Epithelial cell of esophagus (primary cell): ENCODE measurements around the gene ACP4.
"Not testable (repeated sequence)": the region's sequence is repeated elsewhere in the genome, so short reads cannot be mapped to it uniquely, and the experiment has no call there.

Source experiments
- DNase-seq: peaks from one replicate; pipeline ENCODE4 v3.0.0; 2010; ENCODE audit warnings: low read depth
- H3K4me3 ChIP-seq: 2 replicates; pipeline ENCODE4 v1.5.1; 2011; ENCODE audit warnings: mild to moderate bottlenecking, low read length, control low read depth
- TF ChIP-seq, protein P1 (sequence below): IDR thresholded peaks from 2 replicates; pipeline ENCODE4 v1.5.1; 2011; ENCODE audit warnings: low read depth, mild to moderate bottlenecking, low read length, control low read depth, inconsistent platforms; ENCODE audit not compliant: insufficient read depth; ENCODE audit errors: missing control alignments

The ACP4 gene, protein sequence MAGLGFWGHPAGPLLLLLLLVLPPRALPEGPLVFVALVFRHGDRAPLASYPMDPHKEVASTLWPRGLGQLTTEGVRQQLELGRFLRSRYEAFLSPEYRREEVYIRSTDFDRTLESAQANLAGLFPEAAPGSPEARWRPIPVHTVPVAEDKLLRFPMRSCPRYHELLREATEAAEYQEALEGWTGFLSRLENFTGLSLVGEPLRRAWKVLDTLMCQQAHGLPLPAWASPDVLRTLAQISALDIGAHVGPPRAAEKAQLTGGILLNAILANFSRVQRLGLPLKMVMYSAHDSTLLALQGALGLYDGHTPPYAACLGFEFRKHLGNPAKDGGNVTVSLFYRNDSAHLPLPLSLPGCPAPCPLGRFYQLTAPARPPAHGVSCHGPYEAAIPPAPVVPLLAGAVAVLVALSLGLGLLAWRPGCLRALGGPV

DNA sequence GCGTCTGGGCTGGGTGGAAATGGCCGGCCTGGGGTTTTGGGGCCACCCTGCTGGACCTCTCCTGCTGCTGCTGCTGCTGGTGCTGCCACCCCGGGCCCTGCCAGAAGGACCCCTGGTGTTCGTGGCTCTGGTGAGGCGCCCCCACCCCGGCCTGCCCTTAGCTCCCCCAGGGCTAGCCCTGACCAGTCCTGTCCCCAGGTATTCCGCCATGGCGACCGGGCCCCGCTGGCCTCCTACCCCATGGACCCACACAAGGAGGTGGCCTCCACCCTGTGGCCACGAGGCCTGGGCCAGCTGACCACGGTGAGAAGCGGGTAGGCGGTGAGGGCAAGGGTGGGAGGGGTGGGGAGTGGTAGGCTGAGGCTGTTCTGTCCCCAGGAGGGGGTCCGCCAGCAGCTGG lies at the start of gene ACP4:
Gene ACP4 (plus strand): TSS at position 20 of the 400 bp plus-strand sequence. CDS start 0 bp downstream, at position 20.
- no peak for DNase-seq
- no peak within 1 kb of the TSS for H3K4me3 ChIP-seq
- TF ChIP-seq, protein P1, sequence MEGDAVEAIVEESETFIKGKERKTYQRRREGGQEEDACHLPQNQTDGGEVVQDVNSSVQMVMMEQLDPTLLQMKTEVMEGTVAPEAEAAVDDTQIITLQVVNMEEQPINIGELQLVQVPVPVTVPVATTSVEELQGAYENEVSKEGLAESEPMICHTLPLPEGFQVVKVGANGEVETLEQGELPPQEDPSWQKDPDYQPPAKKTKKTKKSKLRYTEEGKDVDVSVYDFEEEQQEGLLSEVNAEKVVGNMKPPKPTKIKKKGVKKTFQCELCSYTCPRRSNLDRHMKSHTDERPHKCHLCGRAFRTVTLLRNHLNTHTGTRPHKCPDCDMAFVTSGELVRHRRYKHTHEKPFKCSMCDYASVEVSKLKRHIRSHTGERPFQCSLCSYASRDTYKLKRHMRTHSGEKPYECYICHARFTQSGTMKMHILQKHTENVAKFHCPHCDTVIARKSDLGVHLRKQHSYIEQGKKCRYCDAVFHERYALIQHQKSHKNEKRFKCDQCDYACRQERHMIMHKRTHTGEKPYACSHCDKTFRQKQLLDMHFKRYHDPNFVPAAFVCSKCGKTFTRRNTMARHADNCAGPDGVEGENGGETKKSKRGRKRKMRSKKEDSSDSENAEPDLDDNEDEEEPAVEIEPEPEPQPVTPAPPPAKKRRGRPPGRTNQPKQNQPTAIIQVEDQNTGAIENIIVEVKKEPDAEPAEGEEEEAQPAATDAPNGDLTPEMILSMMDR = no peak

DNA sequence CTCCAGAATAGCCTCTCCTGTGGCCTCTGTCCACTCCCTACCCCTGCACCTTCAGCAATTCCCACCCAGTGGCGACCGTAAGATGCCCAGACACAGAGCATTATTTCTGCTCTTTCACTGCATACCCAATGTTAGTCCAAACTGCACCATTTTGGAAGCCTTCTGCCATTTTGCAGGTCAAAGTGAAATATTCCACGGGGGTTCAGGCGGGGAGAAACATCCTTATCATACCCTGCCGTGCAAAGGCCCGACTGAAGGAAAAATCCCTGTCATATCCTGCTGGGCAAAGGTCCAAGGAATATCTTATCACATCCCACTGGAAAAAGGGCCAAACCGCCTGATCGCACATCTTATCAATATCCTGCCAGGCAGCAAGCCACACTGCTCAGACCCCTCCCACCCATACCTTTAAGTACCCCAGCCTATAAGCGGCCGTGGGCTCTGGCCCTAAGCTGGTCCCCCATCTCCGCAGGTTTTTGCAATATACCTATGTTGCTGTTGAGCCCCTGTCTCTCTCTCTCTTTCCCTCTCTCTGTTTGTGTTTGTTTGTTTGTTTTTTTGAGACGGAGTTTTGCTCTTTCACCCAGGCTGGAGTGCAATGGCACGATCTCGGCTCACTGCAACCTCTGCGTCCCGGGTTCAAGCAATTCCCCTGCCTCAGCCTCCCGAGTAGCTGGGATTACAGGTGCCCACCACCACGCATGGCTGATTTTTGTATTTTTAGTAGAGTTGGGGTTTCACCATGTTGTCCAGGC lies 48.9 kb upstream of the ACP4 start:
- no peak overlapping the region for H3K4me3 ChIP-seq
- TF ChIP-seq, protein P1 = no peak
- no peak for DNase-seq

DNA sequence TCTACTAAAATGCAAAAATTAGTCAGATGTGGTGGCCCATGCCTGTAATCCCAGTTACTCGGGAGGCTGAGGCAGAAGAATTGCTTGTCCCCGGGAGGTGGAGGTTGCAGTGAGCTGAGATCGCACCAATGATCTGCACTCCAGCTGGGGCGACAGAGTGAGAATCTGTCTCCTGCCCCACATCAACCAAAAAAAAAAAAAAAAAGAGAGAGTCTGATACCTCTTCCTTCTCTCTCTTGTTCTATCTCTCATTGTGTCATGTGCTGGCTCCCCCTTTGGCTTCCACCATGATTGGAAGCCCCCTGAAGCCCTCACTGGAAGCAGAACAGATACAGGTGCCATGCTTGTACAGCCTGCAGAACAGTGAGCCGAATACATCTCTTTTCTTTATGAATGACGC lies 46.7 kb upstream of the ACP4 start:
- DNase-seq = no peak
- TF ChIP-seq, protein P1 = no peak
- no peak overlapping the region for H3K4me3 ChIP-seq

DNA sequence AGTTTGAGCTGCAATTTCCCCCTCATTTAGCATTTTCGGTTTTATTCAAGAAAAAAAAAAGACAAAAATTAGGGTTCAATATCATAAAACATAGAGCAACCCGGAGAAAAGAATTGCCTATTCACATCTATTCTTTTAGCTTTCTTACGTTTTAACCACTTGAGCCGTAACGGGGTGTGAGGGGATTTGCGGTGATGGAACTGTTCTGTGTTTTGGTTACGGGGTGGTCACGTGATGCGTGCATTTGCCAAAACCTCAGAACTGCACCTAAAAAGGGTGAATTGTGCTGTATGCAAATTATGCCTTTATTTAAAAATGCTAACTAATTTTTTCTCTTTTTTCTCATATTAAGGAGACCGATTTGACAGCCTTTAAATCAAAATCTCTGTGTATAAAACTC lies 45.0 kb upstream of the ACP4 start:
- no peak overlapping the region for H3K4me3 ChIP-seq
- TF ChIP-seq, protein P1 = no peak
- no peak for DNase-seq

DNA sequence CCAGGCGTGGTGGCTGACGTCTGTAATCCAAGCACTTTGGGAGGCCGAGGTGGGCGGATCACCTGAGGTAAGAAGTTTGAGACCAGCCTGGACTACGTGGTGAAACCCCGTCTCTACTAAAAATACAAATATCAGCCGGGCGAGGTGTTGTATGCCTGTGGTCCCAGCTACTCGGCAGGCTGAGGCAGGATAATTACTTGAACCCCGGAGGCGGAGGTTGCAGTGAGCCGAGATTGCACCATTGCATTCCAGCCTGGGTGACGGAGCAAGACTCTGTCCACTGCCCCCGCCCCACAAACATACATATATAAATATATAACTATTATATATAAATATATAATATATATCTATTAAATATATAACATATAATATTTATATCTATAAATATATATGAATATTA lies 43.1 kb upstream of the ACP4 start:
- H3K4me3 ChIP-seq = not testable (repeated sequence)

DNA sequence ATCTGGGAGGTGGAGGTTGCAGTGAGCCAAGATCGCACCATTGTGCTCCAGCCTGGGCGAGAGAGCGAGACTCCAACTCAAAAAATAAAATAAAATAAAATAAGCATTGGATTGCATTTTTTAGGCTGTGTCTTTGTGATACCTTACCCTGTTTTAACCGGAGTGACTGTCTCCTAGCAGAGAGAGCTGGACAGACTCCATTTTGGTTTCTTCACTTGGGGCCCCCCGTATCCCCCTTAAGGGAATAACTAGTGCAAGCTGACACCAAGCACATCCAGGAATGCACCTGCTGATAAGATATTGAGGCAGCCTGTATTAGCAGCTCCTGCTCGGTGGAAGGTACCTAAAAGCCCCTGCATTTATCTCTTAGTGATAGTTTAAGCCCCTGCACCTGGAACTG lies 40.7 kb upstream of the ACP4 start:
- TF ChIP-seq, protein P1 = no peak
- no peak overlapping the region for H3K4me3 ChIP-seq

More for the DNA sequence above, 43.1 kb upstream of the ACP4 start:
- not testable (repeated sequence) for DNase-seq

DNA sequence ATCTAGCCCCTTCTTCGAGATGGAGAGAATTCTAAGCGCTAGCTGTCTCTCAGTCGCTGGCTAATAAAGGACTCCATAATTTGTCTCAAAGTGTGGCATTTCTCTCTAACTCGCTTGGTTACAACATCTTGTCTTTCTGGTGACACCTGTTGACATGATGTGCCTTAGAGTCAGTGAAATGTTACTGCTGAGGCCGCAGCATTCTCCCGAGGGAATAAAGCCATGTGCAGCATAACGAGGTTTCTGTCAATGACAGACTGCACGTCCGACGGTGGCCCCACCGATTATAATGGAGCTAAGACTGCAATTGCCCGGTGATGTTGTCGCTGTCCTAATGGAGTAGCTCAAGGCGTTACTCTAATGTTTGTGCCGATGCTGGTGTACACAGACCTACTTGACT lies 40.2 kb upstream of the ACP4 start:
- TF ChIP-seq, protein P1 = no peak
- H3K4me3 ChIP-seq = no peak overlapping the region
- DNase-seq = no peak

More for the DNA sequence above, 40.7 kb upstream of the ACP4 start:
- DNase-seq = no peak
